Measurements from ENCODE around the gene ASRGL1. TPM values are rescaled to one million over a fixed set of nuclear protein-coding genes. Genes with fewer than 3 reads are reported as not detected.
"Not testable (repeated sequence)": the region's sequence is repeated elsewhere in the genome, so short reads cannot be mapped to it uniquely, and the experiment has no call there.

The ASRGL1 gene
- polyA plus RNA-seq, 1 experiment, result 0.58 TPM

- no peaks in the 10 kb centered on the region for H3K27me3 ChIP-seq (ENCODE audit: control insufficient read depth, insufficient read depth, low read length)
- ChIA-PET CTCF (interaction anchor here (0.9 to 4.1 kb wide), 2 partner anchors 34 to 36 kb away, joined by 3 to 20 read pairs; partner anchors contain the start of gene ASRGL1), POLR2A (no interaction called here)
- TF ChIP-seq CTCF (IDR thresholded peaks at IDR 0.05; ENCODE audit: insufficient read depth, low read depth, low read length), result no peak
- no peaks in the 10 kb centered on the region for H3K36me3 ChIP-seq (ENCODE audit: control insufficient read depth, insufficient read depth, low read length)
- DNase-seq (ENCODE audit: low read depth), result no peak
- no peak overlapping the region for H3K4me3 ChIP-seq (ENCODE audit: low read depth, low read length)
These were observed 36.3 kb downstream of the ASRGL1 start for GRCh38 chr11:62373464-62374119.

GRCh38 chr11:62374801-62375200 lies 37.6 kb downstream of the ASRGL1 start:
- H3K27me3 ChIP-seq (ENCODE audit: control insufficient read depth, insufficient read depth, low read length), result no peaks in the 10 kb centered on the region
- ChIA-PET POLR2A (no interaction called here), CTCF (interaction anchor here (0.6 to 4.1 kb wide), 2 partner anchors 35 to 699 kb away, joined by 3 to 20 read pairs; no protein-coding TSS in a partner anchor)
- no peaks in the 10 kb centered on the region for H3K36me3 ChIP-seq (ENCODE audit: control insufficient read depth, insufficient read depth, low read length)
- TF ChIP-seq CTCF (IDR thresholded peaks at IDR 0.05; ENCODE audit: insufficient read depth, low read depth, low read length), result no peak
- DNase-seq (ENCODE audit: low read depth), result no peak
- no peak overlapping the region for H3K4me3 ChIP-seq (ENCODE audit: low read depth, low read length)

GRCh38 chr11:62378459-62379063 lies 41.3 kb downstream of the ASRGL1 start:
- POLR2A ChIA-PET; H3K4me3 ChIP-seq (ENCODE audit: low read depth, low read length); DNase-seq (ENCODE audit: low read depth); H3K36me3 ChIP-seq (ENCODE audit: control insufficient read depth, insufficient read depth, low read length); H3K27me3 ChIP-seq (ENCODE audit: control insufficient read depth, insufficient read depth, low read length): not testable (repeated sequence)
- peak; percentile 23; the same call in 1 of the 2 replicates for TF ChIP-seq CTCF (IDR thresholded peaks at IDR 0.05; ENCODE audit: insufficient read depth, low read depth, low read length)
- CTCF ChIA-PET, result interaction anchor here (0.7 to 2.0 kb wide), 6 partner anchors 9 to 581 kb away, joined by 3 to 7 read pairs (median 3); no protein-coding TSS in a partner anchor

- H3K36me3 ChIP-seq (ENCODE audit: control insufficient read depth, insufficient read depth, low read length); POLR2A ChIA-PET; DNase-seq (ENCODE audit: low read depth); H3K27me3 ChIP-seq (ENCODE audit: control insufficient read depth, insufficient read depth, low read length); H3K4me3 ChIP-seq (ENCODE audit: low read depth, low read length): not testable (repeated sequence)
- CTCF ChIA-PET, result interaction anchor here (0.8 to 1.8 kb wide), 10 partner anchors 11 to 256 kb away, joined by 3 to 10 read pairs (median 3); partner anchors contain the start of genes ASRGL1 and TUT1
These were observed 42.3 kb downstream of the ASRGL1 start for GRCh38 chr11:62379586-62379985.

- POLR2A ChIA-PET; DNase-seq (ENCODE audit: low read depth); H3K36me3 ChIP-seq (ENCODE audit: control insufficient read depth, insufficient read depth, low read length); H3K4me3 ChIP-seq (ENCODE audit: low read depth, low read length); H3K27me3 ChIP-seq (ENCODE audit: control insufficient read depth, insufficient read depth, low read length): not testable (repeated sequence)
- CTCF ChIA-PET, result interaction anchor here (1.0 to 1.8 kb wide), 9 partner anchors 9 to 641 kb away, joined by 3 to 10 read pairs (median 4); partner anchors contain the start of gene EML3
- peak; percentile 72 for TF ChIP-seq CTCF (IDR thresholded peaks at IDR 0.05; ENCODE audit: insufficient read depth, low read depth, low read length)
These were observed 43.6 kb downstream of the ASRGL1 start for GRCh38 chr11:62380821-62381245.

All from BJ (cell line).